ENCODE measurements around the gene AIP. TPM values are rescaled to one million over a fixed set of nuclear protein-coding genes. Genes with fewer than 3 reads are reported as not detected.
A peak's percentile ranks its signal among the peaks of the same experiment; 100 is the strongest.
"Not testable (repeated sequence)": the region's sequence is repeated elsewhere in the genome, so short reads cannot be mapped to it uniquely, and the experiment has no call there.

The AIP gene
- total RNA-seq, 2 experiments from 2014 or later: 145 to 146 TPM

DNA sequence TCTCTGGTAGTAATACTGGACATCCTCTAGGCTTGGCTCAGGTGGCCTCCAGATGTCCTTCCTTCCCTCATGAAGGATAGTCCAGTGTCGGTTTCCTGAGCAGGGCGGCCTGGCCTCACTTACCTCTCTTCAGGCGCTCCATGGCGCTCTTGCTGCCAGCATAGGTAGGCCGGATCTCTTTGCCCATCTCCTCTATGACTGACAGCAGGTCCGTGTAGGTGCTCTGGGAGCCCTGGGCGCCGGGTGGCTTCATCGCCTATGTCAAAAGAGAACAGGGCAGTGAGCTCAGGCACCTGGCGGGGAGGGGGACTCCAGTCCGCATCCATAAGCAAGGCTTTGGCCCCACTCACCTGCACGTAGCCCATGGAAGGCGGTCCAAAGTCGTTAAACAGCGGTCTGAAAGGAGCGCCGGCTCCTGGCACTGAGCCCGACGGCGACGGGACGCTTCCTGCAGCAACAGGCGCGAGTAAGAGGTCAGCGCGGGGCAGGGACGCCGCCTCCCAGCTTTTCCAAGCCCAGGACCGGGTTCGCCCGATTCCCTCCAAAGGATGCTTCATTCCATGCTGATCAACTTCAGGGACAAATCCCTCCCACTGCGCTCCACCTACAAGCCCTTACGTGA is 24.5 kb downstream of the AIP start:
- ATAC-seq (no peak), DNase-seq (no peak)
- intact Hi-C loops (cut with micrococcal nuclease): loop anchor here (5.0 kb wide), 1 partner anchor 70 kb away; the partner anchor contains the start of gene PTPRCAP
- no peaks in the 10 kb centered on the region for H3K9me3 Mint-ChIP-seq
- no peaks in the 10 kb centered on the region for H3K27me3 Mint-ChIP-seq
- H3K36me3 Mint-ChIP-seq (ENCODE audit: low read depth): peaks cover 15% of the 10 kb centered on the region
- ChIA-PET POLR2A (interaction anchor here (0.7 to 1.5 kb wide), 4 partner anchors 22 to 99 kb away, joined by 3 to 5 read pairs (median 4); partner anchors contain the start of genes AIP and PTPRCAP), CTCF (interaction anchor here (1.0 to 1.5 kb wide), 5 partner anchors 22 to 156 kb away, joined by 3 to 6 read pairs (median 5); partner anchors contain the start of genes PTPRCAP and TMEM134)
- H3K4me3 Mint-ChIP-seq: peak overlapping the region; percentile 89
- H3K4me1 Mint-ChIP-seq (ENCODE audit: low read depth): peaks cover 35% of the 10 kb centered on the region
- TF ChIP-seq, protein P1, sequence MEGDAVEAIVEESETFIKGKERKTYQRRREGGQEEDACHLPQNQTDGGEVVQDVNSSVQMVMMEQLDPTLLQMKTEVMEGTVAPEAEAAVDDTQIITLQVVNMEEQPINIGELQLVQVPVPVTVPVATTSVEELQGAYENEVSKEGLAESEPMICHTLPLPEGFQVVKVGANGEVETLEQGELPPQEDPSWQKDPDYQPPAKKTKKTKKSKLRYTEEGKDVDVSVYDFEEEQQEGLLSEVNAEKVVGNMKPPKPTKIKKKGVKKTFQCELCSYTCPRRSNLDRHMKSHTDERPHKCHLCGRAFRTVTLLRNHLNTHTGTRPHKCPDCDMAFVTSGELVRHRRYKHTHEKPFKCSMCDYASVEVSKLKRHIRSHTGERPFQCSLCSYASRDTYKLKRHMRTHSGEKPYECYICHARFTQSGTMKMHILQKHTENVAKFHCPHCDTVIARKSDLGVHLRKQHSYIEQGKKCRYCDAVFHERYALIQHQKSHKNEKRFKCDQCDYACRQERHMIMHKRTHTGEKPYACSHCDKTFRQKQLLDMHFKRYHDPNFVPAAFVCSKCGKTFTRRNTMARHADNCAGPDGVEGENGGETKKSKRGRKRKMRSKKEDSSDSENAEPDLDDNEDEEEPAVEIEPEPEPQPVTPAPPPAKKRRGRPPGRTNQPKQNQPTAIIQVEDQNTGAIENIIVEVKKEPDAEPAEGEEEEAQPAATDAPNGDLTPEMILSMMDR (IDR thresholded peaks at IDR 0.05): no peak
- H3K27ac Mint-ChIP-seq: peak overlapping the region; percentile 88

DNA sequence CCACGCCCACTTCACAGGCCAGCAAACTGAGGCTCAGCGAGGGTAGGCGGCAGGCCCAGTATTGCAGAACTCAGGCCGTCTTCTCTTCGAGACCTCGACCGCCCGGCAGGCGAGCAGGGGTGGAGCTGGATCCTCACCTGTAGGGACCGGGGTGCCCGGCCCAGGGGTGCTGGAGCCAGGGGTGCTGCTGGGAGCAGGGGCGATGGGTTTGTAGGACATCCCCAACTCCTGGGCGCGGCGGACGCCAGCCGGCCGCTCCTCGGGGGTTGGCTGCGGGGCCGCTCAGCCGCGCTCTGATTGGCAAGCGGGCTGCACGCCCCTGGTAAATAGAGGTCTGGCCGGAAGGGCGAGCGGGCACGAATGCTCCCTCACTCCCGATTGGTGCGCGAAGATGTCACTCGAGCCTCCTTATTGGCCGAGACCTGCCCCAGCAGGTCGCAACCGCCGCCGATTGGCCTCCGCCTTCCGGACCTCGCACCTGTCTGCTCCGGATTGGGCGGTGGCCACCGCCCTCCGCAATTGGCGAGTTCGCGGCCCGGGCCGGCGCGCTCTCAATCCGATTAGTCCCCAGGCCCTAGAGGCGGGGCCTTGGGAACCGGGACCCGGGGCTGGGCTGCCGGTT is 25.1 kb downstream of the AIP start, which contains the start of gene CDK2AP2:
CDK2AP2 (minus strand) TSS at position 299 of the 622 bp plus-strand sequence; CDS start at position 219, 80 bp downstream.
- Mint-ChIP-seq H3K36me3 (ENCODE audit: low read depth) (peaks cover 13% of the 10 kb centered on the region), H3K27me3 (no peaks in the 10 kb centered on the region), H3K4me3 (peak within 1 kb of the TSS; percentile 89), H3K27ac (peak within 1 kb of the TSS; percentile 88), H3K9me3 (no peaks in the 10 kb centered on the region), H3K4me1 (ENCODE audit: low read depth) (peaks cover 33% of the 10 kb centered on the region)
- peak; percentile 78 for ATAC-seq
- intact Hi-C loops (cut with micrococcal nuclease): loop anchor here (5.0 kb wide), 1 partner anchor 71 kb away; the partner anchor contains the start of gene PTPRCAP
- TF ChIP-seq, protein P1 (IDR thresholded peaks at IDR 0.05): no peak
- DNase-seq: peak; percentile 100
- ChIA-PET CTCF (interaction anchor here (1.0 to 1.5 kb wide), 5 partner anchors 23 to 156 kb away, joined by 3 to 6 read pairs (median 5); partner anchors contain the start of genes PTPRCAP and TMEM134), POLR2A (interaction anchor here (0.7 to 1.5 kb wide), 3 partner anchors 23 to 100 kb away, joined by 3 to 5 read pairs (median 3); partner anchors contain the start of gene AIP)

DNA sequence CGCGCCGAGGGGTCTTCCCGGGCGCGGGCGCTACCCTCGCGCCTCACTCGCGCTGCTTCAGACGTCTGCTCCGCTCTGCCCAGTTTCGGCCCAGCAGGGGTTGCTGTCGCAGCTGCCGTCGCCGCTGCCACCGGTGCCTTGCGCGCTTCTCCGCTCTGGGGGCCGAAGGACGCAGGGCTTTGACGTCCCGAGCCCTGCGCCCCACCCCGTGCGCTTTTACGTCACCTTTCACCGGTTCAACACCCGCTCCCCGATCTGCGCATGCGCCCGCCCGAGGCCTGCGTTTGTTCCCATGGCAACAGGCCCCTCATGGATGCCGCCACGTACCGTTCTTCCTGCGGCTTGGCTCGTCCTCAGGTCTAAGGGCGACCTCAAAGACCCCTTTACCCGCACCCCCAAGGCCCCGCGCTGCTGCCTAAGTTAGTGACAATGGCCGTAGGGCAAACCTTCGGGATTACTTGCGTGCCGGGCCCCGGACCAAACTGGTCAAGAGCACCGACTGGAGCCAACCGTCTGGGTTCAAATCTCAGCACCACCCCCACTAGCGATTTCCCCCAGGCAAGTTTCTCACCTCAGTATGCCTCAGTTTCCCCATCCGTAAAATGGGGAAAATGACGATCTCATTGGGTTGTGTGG is 25.8 kb downstream of the AIP start:
- peak; percentile 100 for DNase-seq
- intact Hi-C loops (cut with micrococcal nuclease): loop anchor here (5.0 kb wide), 1 partner anchor 71 kb away; the partner anchor contains the start of gene PTPRCAP
- H3K27me3 Mint-ChIP-seq: no peaks in the 10 kb centered on the region
- ChIA-PET POLR2A (interaction anchor here (0.7 to 1.5 kb wide), 2 partner anchors 23 to 26 kb away, joined by 3 to 5 read pairs; partner anchors contain the start of gene AIP), CTCF (interaction anchor here (1.1 to 1.5 kb wide), 3 partner anchors 40 to 157 kb away, joined by 5 to 6 read pairs (median 5); partner anchors contain the start of genes PTPRCAP and TMEM134)
- H3K4me1 Mint-ChIP-seq (ENCODE audit: low read depth): peaks cover 28% of the 10 kb centered on the region
- H3K36me3 Mint-ChIP-seq (ENCODE audit: low read depth): peaks cover 11% of the 10 kb centered on the region
- TF ChIP-seq, protein P1 (IDR thresholded peaks at IDR 0.05): no peak
- ATAC-seq: peak; percentile 28
- H3K4me3 Mint-ChIP-seq: peak overlapping the region; percentile 89
- peak overlapping the region; percentile 82 for H3K27ac Mint-ChIP-seq
- H3K9me3 Mint-ChIP-seq: no peaks in the 10 kb centered on the region

DNA sequence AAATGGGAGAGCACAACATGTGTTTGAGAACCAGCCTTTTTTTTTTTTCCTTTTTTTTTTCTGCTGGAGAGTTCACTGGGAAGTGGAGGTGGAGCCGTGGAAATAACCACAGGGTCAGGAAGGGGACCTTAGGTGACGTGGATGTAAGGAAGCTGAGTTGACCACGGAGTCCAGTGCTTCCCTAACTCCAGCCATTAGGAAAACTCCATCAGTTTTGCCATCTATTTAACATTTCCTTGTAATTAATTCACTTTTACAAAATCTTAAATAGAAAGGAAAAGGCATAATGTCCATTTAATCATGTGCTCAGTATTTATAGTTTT is 27.2 kb downstream of the AIP start:
- no peaks in the 10 kb centered on the region for H3K27me3 Mint-ChIP-seq
- H3K27ac Mint-ChIP-seq: no peak overlapping the region
- CTCF ChIA-PET: no interaction called here
- intact Hi-C loops (cut with micrococcal nuclease): no loop called here
- peaks cover 8% of the 10 kb centered on the region for H3K36me3 Mint-ChIP-seq (ENCODE audit: low read depth)
- peak overlapping the region; percentile 89 for H3K4me3 Mint-ChIP-seq
- ATAC-seq (no peak), DNase-seq (no peak)
- TF ChIP-seq, protein P1 (IDR thresholded peaks at IDR 0.05): no peak
- H3K9me3 Mint-ChIP-seq: no peaks in the 10 kb centered on the region
- peaks cover 27% of the 10 kb centered on the region for H3K4me1 Mint-ChIP-seq (ENCODE audit: low read depth)
- POLR2A ChIA-PET: no interaction called here

DNA sequence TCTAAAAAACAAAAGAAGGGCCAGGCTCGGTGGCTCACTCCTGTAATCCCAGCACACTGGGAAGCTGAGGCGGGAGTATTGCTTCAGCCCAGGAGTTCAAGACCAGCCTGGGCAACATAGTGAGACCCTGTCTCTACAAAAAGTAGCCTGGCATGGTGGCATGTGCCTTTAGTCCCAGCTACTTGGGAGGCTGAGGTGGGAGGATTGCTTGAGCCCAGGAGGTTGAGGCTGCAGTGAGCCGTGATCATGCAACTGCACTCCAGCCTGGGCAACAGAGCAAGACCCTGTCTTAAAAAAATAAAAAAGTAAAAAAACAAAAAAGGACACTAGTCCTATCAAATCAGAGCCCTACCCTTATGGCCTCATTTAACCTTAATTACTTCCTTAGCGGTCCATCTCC is 28.7 kb downstream of the AIP start:
- H3K27ac Mint-ChIP-seq: not testable (repeated sequence)

More for the DNA sequence above, 28.7 kb downstream of the AIP start:
- peaks cover 17% of the 10 kb centered on the region for H3K4me1 Mint-ChIP-seq (ENCODE audit: low read depth)
- DNase-seq; ATAC-seq; H3K36me3 Mint-ChIP-seq (ENCODE audit: low read depth); H3K4me3 Mint-ChIP-seq; H3K9me3 Mint-ChIP-seq; POLR2A ChIA-PET; intact Hi-C loops (cut with micrococcal nuclease); CTCF ChIA-PET; H3K27me3 Mint-ChIP-seq: not testable (repeated sequence)
